Left kidney (tissue), 8 donors: ENCODE data around the gene OR2T6. TPM values are rescaled to one million over a fixed set of nuclear protein-coding genes. Genes with fewer than 3 reads are reported as not detected.
A peak's percentile ranks its signal among the peaks of the same experiment; 100 is the strongest.
"Not testable (repeated sequence)": the region's sequence is repeated elsewhere in the genome, so short reads cannot be mapped to it uniquely, and the experiment has no call there.

ENCODE experiments used
- DNase-seq: peaks from one replicate; pipeline ENCODE4 v3.0.0-alpha.2; 2013
- long read RNA-seq, 8 donors: transcript quantifications; one replicate each; lab custom pipeline, GENCODE V29; 2026
- polyA plus RNA-seq: library from polyadenylated mRNA; unstranded; fragments of 120-200 nt; gene quantifications from one replicate; pipeline ENCODE4 v1.2.1, GENCODE V29; 2013; ENCODE audit not compliant: insufficient read length

Gene OR2T6, protein sequence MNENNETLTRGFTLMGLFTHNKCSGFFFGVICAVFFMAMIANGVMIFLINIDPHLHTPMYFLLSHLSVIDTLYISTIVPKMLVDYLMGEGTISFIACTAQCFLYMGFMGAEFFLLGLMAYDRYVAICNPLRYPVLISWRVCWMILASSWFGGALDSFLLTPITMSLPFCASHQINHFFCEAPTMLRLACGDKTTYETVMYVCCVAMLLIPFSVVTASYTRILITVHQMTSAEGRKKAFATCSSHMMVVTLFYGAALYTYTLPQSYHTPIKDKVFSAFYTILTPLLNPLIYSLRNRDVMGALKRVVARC
- not detected for polyA plus RNA-seq
- long read RNA-seq, donor 1: 0 reads
- long read RNA-seq, donor 2: 0 reads
- long read RNA-seq, donor 3: 0 reads
- long read RNA-seq, donor 4: 0 reads
- long read RNA-seq, donor 5: 0 reads
- long read RNA-seq, donor 6: 0 reads
- long read RNA-seq, donor 7: 0 reads
- long read RNA-seq, donor 8: 0 reads

DNA sequence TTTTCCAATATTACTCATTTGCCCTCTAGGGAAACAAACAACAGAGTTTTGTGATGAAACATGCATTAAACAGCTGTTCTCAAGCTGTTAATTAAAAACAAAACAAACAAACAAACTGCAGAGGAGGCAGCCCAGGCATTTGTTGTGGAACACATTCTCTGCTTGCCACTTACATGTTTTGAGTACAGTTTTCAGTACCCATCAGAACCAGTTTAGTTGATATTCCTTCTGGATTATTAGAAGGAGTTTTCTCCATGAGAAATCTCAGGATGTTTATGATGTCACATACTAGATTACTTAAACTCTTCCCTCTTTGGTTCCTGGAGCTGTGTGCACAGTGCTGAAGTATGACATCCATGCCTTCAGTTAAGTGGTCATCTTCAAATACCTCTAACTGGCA lies at the start of gene OR2T6:
Gene OR2T6 (plus strand): TSS at position 301 of the 400 bp plus-strand sequence. CDS start 11,863 bp downstream, outside the sequence.
- no peak for DNase-seq

DNA sequence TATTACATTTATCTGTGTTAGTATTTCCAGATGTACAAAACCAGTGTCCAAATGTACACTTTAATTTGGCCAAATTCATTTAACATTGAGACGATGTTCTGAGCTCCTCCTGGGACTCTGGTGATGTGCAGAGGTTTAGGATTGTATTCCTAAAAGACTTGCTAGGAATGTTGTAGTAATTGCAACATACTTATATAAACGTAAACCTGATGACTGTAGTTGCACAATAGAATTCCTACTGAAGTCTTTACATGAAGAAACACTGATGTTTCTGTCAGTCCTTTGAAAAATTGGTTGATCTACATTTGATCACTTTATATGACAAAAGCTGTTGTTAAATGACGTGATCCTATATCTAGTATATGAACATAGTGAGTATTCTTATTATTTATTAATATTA lies 32.1 kb upstream of the OR2T6 start:
- DNase-seq: no peak

DNA sequence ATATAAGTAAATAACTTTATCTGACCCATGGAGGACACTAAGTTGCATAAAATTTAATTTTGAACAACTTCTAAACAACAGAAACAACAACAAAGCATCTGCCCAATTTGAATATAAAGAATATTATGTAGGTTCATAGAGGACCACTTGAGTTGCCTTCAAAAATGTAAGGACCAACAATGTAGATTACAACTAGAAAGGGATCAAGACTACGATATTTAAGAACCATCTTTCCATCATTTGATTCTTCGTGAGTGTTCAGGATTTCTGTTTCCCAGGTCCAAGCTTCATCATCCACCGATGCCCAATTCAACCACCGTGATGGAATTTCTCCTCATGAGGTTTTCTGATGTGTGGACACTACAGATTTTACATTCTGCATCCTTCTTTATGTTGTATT lies 27.1 kb upstream of the OR2T6 start, which contains the start of gene OR14C36:
Gene OR14C36 (plus strand): TSS at position 301 of the 400 bp plus-strand sequence. CDS start 0 bp downstream, at position 301.
- no peak for DNase-seq

DNA sequence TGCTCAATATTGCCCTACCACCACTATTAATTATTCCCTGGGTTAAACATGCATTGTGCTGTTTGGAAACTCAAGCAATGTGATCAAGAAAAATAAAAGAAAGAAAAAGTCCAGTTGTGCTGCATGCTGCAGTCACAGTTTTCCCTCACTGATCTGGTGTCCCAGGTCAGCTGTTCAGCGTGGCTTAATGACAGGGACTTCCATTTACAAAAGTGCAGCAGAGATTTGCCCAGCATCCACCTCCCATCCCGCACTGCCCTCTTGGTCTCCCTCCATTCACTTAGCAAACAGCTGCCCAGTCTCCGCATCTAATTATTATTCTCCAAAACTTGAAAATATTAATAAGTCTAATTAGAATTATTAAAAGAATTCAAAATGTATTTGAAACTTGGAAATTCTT lies 16.1 kb upstream of the OR2T6 start:
- no peak for DNase-seq

DNA sequence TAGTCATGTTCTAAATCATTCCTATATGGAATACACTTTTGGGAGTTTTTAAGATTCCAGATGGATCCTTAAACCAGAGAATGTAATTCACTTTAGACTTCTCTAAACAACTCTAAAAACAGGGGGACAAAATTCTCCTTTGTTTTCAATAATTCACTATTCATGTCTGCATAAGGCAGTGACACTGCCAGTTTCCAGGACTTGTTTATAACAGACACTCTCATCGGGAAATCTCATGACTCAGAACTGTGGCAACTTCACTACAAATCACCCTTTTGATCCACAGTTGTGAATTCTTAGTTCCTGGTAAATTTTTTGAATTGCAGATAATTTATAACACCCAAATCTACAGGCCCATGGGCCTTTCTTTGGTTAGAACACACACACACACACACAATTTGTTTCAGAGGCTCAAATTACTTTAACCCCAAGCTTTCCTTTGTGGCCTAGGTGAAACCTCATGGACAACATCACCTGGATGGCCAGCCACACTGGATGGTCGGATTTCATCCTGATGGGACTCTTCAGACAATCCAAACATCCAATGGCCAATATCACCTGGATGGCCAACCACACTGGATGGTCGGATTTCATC lies 14.3 kb upstream of the OR2T6 start, which contains the start of gene OR2T4:
Gene OR2T4 (plus strand): TSS at position 545 of the 595 bp plus-strand sequence. CDS start 0 bp downstream, at position 545.
- DNase-seq: no peak

DNA sequence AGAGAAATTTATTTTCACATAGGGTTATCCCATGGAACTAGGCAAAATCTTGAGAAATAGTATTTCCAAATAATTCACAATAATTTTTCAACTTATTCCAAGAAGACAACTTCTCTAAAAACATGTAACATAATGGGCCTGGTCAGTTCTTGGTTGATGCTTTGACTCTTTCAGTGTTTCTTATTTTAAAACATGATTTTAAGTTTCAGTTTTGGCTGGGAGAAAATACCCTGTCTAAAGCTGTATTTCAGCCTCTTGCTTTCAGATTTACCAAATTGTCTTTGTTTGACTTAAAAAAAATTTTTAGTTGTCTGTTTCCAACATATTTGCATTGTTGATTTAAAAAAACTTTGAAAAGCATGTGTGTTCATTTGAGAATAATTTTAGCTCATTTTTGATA lies 8.9 kb upstream of the OR2T6 start:
- no peak for DNase-seq

DNA sequence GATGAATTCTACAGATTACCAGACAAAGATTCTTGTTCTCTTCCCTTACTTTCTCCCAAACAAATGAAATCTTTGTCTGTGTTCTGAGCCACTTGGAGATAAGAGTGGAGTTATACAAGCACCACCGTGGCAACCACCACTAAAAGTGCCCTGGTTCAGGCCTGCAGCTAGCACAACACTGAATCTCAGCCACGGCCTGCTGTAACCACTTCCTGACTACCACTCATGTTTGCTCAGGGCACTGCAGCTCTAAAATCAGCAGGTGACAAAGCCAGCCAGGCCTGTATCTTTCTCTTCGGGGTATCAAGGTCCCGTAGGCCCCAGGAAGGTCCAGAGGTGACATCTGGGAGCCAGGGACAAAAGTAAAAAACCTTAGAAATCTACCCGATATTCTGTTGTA lies 3.2 kb upstream of the OR2T6 start:
- DNase-seq: no peak

DNA sequence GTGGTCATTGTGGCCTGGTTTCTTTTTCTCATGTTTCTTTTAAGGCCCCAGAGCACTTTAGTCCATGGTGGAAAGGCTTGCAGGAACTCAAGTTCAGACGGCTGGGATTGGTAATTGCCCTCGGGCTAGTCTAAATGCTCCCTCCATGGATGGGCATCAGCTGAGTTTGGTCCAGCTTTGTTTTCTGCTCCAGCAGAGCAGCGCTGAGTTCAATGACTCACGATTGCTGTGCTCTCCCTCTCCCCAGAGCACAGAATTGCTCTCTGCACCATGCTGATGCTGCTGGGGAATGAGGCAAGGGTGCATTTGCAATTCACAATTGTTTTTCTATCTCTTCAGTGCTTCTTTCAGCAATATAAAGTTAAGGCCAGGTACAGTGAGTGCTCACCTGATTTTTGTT lies 1.8 kb upstream of the OR2T6 start:
- DNase-seq: no peak

DNA sequence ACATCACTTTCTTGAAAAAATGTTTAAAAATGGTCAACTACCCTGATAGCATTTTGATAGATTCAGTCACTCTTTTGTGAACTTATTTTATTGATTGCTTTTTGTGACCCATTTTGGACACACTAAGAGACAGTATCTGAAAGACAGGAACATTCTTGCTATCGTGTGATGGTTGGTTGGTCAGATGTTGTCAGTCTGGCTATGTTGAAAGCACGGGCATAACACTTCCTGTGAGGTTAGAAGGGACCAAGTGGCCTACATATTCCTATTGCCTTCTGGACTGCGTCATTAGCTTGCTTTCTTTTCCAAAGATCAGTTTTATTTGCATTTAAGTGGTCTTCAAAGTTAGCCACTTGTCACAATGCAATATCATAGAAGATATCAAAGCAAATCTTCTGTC lies 1.4 kb downstream of the OR2T6 start:
- DNase-seq: no peak

DNA sequence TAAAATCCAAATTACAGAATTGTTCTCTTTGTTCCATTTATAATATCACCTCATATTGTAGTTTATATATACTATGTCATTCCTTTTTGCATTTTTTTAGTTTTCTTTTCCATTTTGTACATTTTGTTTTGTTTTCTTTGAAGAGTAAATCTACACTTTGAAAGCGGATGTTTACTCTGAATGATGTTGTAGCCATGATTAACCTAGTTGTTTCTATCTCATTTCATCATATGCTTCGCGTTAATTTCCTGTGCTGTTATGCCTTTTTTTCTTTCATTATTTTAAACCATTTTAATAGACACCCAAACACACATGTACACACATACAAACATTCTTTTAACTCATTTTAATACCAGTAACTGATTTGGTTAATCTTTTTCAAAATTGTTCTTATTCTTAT lies 5.3 kb downstream of the OR2T6 start:
- DNase-seq: no peak

DNA sequence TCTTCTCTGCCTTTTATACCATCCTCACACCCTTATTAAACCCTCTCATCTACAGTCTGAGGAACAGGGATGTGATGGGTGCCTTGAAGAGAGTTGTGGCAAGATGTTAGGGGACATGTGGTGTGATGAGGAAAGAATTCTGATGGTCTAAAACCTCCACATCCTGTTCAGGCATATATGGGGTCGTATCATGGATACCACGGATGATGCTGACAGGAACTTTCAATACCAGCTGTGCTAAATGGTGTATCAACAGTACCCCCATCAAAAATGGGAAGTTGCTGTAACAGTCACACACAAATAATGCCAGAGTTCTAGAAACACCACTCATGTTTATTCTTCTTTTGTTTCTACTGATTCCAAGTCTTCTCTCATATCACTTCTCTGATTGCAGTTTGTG lies 12.9 kb downstream of the OR2T6 start:
- no peak for DNase-seq

DNA sequence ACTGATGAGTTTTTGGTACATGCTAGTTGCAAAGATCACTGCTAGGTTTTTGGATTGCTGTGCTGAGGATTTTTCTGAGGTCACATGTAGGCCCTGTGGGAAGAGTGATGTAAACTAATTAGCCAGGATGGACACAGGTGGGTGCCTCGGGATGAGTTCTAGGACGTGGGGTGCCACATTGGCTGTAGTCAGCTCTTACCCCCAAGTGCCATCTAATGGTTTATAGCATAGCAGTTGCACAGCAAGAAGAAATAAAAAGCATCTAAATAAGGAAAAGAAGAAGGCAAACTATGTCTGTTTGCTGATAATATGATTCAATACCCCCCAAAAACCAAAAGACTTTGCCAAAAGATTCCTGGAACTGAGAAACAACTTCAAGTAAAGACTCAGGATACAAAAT lies 17.5 kb downstream of the OR2T6 start:
- no peak for DNase-seq

DNA sequence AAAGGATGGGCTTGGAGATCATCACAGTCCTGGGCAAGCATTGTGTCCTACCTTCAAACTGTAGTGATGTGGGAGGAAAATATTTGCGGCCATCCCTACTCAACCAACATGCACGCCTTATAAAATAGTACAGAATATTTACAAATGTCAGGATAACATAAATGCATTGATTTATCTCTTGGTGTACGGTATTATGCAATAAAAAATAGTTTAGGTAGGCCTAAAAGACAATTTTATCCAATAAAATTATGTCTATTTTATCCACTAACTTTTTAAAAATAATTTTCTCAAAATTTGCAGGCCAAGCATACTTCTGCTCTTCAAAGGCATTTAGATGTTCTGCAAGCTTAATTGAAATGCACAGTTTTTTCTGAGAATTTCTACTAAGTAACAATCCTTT lies 27.2 kb downstream of the OR2T6 start, which contains the start of gene OR2T1:
Gene OR2T1 (plus strand): TSS at position 301 of the 400 bp plus-strand sequence. CDS start 3,100 bp downstream, outside the sequence.
- DNase-seq: no peak

DNA sequence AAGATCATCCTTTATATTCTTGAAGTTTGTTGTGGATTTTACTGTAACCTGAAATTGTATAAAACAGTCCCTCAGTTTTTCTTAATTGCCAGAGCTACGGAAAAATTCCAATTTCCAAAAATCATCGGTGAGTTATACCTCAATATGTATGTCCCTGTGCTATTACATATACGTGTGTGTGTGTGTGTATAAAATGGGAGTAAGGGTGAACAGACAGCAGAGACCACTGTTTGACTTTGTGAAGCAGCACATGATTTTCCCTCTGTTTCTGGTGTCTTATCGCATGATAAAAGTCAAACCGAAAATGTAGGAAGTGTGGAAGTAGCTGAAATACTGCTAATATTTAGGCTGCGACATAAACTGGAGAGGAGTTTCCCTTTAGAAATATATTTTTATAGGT lies 28.5 kb downstream of the OR2T6 start:
- DNase-seq: peak; percentile 17

DNA sequence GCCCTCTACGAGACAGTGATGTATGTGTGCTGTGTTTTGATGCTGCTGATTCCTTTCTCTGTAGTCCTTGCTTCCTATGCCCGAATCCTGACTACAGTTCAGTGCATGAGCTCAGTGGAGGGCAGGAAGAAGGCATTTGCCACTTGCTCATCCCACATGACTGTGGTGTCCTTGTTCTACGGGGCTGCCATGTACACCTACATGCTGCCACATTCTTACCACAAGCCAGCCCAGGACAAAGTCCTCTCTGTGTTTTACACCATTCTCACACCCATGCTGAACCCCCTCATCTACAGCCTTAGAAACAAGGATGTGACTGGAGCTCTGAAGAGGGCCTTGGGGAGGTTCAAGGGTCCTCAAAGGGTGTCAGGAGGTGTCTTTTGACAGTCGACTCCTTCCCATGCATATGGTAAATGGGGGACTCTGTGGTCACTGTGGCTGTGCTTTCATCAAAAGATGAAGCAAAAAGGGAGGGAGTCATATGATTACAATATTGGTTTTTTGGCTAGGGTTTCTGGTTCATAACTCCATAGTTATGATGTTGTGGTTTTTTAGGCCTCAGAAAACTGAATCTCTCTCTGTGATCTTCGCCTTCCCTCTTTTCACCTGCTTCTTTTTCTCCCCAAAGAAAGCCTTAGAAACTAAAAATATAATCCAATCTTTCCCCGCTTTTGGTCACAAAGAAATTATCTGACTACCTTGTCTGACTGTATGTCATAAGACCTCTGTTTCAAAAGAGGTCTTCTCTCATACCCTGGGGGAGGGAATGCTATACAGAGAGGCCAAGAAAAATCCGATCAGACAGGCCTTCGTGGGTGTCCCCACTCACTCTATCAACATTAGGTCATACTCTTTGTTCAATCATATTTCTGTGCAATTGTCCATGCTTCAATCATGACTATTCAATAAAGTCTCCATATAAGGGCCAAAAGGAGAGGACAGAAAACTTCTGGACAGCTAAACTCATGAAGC lies 31.5 kb downstream of the OR2T6 start:
- DNase-seq: no peak

DNA sequence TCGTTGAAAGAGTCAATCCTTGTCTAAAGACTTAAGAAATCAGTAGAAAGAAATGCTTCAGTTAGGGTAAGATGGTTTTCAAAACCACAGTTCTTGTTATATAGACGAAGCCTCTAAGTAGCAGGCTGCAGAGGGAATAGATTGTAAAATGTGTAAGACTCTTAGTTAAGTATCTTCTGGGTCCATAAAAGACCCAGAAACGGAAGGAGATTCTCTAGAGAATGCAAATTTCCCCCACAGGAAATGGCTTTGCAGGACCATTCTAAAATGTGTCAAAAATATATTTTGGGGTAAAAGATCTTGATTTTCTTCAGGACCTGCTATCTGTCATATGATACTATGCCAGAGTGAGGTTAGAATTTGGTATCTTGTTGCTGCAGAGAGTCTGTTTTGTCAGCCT lies 40.7 kb downstream of the OR2T6 start:
- DNase-seq: no peak

DNA sequence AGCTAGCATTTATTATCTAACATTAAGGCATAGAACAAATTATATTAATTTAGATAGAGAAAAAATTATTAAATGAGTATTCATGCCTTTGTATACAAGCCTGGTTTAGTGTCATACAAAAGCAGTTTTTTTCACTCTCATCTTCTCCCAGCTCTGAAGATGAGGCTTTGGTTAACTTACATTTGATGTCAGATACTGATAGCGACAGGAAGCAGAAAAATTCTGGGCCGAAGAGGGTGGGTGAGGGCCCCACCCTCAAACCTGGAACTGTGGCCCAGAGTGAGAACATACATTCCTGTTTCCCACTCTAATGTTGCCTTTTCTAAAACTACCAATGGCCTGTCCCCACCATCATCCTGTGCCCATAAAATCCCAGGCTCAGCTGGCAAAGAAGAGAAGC lies 42.3 kb downstream of the OR2T6 start:
- DNase-seq: no peak

DNA sequence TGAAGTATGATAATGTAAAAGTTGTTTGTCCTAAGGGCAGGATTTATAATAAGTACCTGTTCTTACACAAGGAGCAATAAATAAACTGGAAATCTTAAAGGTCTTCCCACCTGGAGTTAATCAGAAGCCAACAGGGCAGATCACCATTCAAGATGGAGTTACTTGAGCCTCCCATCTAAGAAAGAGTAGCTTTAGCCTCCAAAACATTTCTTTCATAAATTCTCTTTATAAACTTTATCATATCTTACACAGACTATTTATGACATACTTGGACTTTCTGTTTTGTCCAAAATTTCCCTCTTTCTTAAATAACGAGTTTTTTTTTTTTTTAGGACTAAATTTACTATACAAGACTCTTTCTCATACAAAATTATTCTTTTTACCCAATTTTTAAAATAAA lies 45.8 kb downstream of the OR2T6 start:
- DNase-seq: peak; percentile 0

DNA sequence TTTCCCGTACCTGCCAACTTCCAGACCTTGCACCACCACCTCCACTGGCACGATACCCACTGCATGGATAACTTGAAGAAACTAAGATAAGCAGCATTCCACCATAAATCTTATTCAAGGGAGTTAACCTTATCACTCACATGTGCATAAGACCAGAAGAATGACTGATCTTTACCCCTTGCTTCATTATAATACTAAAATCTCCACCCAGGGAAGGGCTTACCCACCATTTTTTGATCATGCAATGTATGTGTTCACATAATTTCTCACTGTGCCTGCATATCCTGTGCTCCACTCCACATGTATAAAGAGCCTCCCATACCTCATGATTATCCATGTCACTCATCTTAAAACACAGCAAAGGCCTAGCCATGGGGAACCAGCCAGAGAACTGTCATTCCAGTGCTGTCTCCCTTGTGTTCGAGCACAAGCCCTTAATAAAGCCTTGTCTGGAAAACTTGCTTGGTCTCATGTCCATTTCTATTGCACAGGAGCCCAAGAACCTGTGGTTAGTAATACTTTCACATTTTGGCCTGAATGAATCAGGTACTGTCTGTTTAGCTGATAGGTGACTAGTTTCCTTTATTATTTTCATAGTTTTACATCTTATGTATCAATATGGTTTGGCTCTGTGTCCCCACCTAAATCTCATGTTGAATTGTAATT lies 52.1 kb downstream of the OR2T6 start:
- not testable (repeated sequence) for DNase-seq

DNA sequence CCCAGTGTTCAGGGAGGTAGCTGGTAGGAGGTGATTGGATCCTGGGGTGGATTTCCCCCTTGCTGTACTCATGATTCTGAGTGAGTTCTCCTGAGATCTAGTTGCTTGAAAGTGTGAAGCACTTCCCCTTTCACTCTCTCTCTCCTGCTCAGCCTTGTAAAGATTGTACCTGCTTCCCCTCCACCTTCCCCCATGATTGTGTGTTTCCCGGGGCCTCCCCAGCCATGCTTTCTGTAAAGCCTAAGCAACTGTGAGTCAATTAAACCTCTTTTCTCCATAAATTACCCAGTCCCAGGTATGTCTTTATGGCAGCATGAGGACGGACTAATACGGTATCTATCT lies 52.6 kb downstream of the OR2T6 start:
- not testable (repeated sequence) for DNase-seq

DNA sequence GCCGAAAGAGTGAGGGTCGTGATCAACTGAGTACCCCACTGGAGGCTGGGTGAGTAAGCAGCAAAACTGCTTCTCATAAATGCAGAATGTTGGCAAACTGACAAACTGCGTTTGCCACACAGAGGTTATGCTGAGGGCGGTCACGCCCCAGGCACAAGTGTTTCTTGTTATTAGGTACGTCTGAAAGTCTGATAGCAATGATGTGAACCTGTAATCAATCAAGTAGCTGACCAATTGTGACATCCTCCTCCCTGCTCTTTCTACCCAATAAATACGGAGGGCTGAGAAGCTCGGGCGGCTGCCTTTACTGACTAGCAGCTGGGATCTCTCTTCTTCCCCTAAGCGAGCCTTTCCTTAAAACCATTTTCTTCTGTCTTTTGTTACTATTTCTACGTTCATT lies 56.1 kb downstream of the OR2T6 start:
- DNase-seq: not testable (repeated sequence)

DNA sequence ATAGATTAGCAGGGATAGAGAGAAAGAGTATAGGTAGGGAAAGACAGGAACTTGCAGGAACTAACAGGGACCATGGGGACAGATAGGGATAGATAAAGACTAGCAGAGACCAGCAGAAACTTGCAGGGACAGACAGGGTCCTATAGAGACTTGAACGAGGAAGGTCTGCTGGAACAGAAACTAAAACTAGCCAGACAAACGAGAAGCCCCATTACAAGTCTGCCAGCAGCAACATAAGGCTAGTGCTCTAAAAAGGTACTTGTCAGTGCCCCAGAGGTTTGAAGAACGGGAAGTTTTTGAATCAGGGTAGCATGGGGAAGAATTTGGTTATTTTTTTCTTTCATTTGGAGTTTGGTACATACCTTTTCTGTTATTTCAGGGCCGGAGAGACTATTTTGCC lies 56.7 kb downstream of the OR2T6 start:
- DNase-seq: not testable (repeated sequence)
